Measurements from ENCODE around the gene DNMBP.

Gene DNMBP

GRCh38 chr10:100033766-100034418 lies 24.1 kb upstream of the DNMBP start:
- no peak overlapping the region for H3K4me3 ChIP-seq (ENCODE audit: low read depth, low read length)
- TF ChIP-seq, protein P1, sequence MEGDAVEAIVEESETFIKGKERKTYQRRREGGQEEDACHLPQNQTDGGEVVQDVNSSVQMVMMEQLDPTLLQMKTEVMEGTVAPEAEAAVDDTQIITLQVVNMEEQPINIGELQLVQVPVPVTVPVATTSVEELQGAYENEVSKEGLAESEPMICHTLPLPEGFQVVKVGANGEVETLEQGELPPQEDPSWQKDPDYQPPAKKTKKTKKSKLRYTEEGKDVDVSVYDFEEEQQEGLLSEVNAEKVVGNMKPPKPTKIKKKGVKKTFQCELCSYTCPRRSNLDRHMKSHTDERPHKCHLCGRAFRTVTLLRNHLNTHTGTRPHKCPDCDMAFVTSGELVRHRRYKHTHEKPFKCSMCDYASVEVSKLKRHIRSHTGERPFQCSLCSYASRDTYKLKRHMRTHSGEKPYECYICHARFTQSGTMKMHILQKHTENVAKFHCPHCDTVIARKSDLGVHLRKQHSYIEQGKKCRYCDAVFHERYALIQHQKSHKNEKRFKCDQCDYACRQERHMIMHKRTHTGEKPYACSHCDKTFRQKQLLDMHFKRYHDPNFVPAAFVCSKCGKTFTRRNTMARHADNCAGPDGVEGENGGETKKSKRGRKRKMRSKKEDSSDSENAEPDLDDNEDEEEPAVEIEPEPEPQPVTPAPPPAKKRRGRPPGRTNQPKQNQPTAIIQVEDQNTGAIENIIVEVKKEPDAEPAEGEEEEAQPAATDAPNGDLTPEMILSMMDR (IDR thresholded peaks at IDR 0.05; ENCODE audit: borderline replicate concordance, insufficient read depth, low read depth, low read length), result no peak

- TF ChIP-seq, protein P1 (IDR thresholded peaks at IDR 0.05; ENCODE audit: borderline replicate concordance, insufficient read depth, low read depth, low read length), result no peak
- H3K4me3 ChIP-seq (ENCODE audit: low read depth, low read length), result no peak overlapping the region
Observed at GRCh38 chr10:100027416-100027815, 17.7 kb upstream of the DNMBP start.

DNA sequence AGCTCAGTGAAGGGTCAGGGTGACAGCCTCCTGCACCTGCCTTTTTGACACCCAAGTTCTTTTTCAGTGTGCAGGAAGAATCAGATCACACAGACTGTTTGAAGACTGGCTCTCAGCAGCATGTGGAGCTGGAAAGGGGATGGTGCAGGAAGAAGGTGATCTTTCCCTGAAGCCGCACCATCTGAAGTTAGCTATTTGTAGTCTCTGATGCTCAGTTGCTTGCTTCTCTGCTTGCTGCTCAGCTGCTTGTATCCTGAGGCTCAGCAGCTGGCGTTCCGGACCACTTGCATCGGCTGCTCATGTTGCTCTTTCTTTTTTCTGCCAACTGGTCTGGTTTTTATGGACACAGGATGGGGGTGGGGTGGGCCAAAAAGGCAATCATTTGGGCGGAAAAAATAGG lies 15.8 kb upstream of the DNMBP start:
- H3K4me3 ChIP-seq (ENCODE audit: low read depth, low read length), result no peak overlapping the region
- TF ChIP-seq, protein P1 (IDR thresholded peaks at IDR 0.05; ENCODE audit: borderline replicate concordance, insufficient read depth, low read depth, low read length), result no peak

GRCh38 chr10:100024748-100025147 lies 15.0 kb upstream of the DNMBP start:
- H3K4me3 ChIP-seq (ENCODE audit: low read depth, low read length), result no peak overlapping the region
- TF ChIP-seq, protein P1 (IDR thresholded peaks at IDR 0.05; ENCODE audit: borderline replicate concordance, insufficient read depth, low read depth, low read length), result no peak

DNA sequence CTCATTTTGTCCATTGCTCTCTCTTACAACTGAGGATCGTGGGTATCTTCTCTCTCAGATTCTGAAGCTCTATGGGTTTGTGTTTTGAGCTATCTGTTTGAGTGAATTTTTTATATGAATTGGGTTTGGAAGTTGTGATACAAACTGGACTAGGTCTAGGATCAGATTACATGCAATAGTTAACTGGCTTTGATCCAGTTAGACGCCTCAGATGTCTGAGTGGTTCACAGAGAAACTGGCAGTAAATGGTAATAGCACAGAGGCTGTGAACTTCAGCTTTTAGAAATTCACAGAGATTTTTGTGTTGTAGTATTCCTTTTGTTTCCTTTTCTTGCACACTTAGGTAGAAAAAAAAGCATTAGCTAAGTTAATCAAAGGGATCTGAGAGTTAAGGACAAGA lies 12.7 kb upstream of the DNMBP start:
- TF ChIP-seq, protein P1 (IDR thresholded peaks at IDR 0.05; ENCODE audit: borderline replicate concordance, insufficient read depth, low read depth, low read length), result no peak
- H3K4me3 ChIP-seq (ENCODE audit: low read depth, low read length), result no peak overlapping the region

DNA sequence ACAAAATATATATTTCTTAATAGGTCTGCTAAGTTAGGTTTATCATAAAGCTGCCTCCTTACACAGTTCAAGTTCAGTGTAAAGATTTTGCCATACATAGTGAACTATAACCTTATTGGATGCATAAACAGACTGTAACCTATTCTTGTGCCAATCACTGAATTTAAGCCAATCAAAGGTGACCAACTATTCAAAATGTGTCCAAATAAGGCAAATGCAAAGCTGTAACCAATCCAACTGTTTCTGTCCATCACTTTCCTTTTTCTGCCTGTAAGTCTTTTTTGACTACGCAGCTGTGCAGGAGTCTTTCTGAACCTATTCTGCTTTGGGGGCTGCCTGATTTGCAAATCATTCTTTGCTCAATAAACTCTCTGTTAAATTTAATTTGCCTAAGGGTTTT lies 11.6 kb upstream of the DNMBP start:
- no peak overlapping the region for H3K4me3 ChIP-seq (ENCODE audit: low read depth, low read length)
- TF ChIP-seq, protein P1 (IDR thresholded peaks at IDR 0.05; ENCODE audit: borderline replicate concordance, insufficient read depth, low read depth, low read length), result no peak

GRCh38 chr10:100020886-100021253 lies 11.1 kb upstream of the DNMBP start:
- TF ChIP-seq, protein P1 (IDR thresholded peaks at IDR 0.05; ENCODE audit: borderline replicate concordance, insufficient read depth, low read depth, low read length), result no peak
- H3K4me3 ChIP-seq (ENCODE audit: low read depth, low read length), result no peak overlapping the region
